GM12872 (cell line): ENCODE data around the gene KIAA1217.

Experiments
- TF ChIP-seq, protein P1 (sequence below): IDR thresholded peaks from 3 replicates; pipeline ENCODE4 v1.5.1; 2011; ENCODE audit warnings: low read depth, mild to moderate bottlenecking, low read length, moderate library complexity; ENCODE audit not compliant: insufficient read depth

Gene KIAA1217

DNA sequence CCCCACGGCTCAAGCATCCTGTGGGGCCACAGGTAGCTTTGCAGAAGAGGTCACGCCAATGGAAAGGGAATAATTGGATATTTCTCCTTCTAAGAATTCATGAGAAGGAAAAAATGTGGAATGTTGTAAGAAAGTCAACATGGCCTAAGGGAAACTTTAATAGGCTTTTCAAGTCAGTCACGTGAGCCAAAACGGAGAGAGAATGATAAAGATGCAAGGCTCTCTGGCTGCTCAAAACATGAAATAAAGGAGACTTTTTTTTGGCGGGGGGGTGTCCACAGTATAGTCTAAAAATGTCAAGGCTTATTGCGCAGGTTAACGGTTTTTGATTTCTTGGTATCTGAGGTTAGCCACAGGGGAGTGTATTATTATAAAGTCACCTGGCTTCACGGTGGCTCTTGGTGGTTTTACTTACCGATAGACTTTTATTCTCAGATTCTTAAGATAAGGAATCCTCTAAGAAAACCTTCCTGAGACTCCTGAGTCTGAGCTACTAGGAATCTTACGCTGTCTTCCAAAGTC lies 366.6 kb downstream of the KIAA1217 start:
- TF ChIP-seq, protein P1, sequence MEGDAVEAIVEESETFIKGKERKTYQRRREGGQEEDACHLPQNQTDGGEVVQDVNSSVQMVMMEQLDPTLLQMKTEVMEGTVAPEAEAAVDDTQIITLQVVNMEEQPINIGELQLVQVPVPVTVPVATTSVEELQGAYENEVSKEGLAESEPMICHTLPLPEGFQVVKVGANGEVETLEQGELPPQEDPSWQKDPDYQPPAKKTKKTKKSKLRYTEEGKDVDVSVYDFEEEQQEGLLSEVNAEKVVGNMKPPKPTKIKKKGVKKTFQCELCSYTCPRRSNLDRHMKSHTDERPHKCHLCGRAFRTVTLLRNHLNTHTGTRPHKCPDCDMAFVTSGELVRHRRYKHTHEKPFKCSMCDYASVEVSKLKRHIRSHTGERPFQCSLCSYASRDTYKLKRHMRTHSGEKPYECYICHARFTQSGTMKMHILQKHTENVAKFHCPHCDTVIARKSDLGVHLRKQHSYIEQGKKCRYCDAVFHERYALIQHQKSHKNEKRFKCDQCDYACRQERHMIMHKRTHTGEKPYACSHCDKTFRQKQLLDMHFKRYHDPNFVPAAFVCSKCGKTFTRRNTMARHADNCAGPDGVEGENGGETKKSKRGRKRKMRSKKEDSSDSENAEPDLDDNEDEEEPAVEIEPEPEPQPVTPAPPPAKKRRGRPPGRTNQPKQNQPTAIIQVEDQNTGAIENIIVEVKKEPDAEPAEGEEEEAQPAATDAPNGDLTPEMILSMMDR = no peak

DNA sequence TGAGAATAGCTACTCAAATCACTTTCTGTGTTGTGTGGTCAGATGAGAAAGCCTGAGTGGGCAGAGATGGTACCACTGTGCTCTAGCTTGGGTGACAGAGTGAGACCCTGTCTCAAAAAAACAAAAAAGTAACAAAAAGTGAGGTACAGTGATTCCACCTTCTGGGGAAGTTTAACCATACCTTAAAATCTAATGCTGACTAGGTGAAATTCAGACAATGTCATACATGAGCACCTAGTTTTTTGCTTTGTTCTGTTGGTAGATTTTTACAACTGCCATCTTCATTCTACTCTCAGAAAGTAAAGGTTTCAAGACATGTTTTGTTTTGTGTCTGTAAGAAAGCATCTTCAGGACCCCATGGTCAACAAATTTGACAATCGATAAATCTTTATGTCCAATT lies 370.5 kb downstream of the KIAA1217 start:
- TF ChIP-seq, protein P1 = no peak

DNA sequence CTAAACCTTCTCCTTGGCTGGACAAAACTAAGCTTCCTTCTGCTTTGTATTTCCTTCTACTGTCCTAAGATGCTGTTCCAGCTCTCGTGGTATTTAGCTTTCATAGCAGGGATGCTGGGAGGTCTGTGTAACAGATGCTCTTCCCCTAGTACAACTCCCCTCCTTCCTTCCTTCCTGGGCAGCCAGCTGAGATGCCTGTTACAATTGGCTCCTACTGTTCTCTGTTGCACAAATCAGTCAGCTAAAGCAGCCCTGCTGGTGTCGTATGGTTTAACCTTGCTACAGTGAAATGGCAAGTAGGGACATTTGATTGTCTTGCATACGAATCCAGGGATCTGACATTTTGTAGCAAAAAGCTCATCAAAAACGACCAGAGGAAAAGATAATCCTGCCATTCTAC lies 371.0 kb downstream of the KIAA1217 start:
- TF ChIP-seq, protein P1 = no peak

GRCh38 chr10:24589265-24589664 lies 380.3 kb downstream of the KIAA1217 start:
- TF ChIP-seq, protein P1 = no peak

DNA sequence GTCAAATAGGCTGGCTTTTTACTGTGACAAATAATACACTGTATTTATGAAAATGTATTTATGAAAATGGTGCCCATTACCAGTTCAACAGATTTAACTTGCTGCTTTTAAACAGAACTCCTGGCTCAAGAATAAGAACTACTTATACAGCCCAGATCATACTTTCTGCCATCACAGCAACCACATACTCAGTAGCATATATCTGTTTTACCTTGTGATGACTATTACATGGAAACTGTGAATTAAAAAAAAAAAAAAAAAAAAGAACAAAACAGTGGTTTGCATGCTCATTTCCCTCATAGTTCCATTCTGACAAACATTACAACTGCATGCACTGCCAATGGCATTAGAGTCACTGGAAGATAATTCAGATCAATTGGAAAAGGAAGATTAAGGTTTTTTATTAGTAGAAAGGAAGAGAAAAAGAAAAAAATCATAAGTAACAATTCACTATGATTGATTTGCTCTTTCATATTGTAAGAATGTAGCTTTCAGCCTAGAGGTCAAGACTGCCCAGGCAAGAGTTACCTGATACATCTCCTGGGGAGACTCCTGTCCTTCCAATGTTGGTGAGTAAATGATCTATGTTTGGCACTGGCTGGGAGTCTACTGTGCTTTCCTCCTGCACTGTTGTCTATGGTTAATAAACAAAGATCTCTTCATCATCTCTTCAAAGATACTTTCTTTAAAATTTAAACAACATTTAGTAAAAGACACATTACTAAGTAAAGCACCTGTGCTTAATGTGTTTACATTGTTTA lies 381.9 kb downstream of the KIAA1217 start:
- TF ChIP-seq, protein P1 = no peak

- TF ChIP-seq, protein P1 = no peak
Observed at GRCh38 chr10:24596217-24596930, 387.4 kb downstream of the KIAA1217 start.

- TF ChIP-seq, protein P1 = no peak
Observed at GRCh38 chr10:24597426-24597825, 388.5 kb downstream of the KIAA1217 start.
